A549 (cell line): ENCODE data around the gene PSME3. TPM values are rescaled to one million over a fixed set of nuclear protein-coding genes. Genes with fewer than 3 reads are reported as not detected.

Source experiments
- ATAC-seq, 2 experiments: fragments of 200-7000 bp in 1 of 2; fragments of >200 bp in 1 of 2; cut with Nextera tagmentation in 1 of 2; cut with Tn5 transposase in 1 of 2; 3 replicates each; pipeline versions ENCODE4 v1.8.0 to v1.9.1; 2018 to 2020; ENCODE audit warnings: mild to moderate bottlenecking in 1 of 2, moderate library complexity in 1 of 2
- CTCF ChIA-PET: fragments of 300-600 bp; sonication (Branson Sonifier 250); formaldehyde crosslinking; extraction: SDS; loops from one replicate; lab custom pipeline; 2021; ENCODE audit warnings: antibody characterized with exemption, inconsistent platforms; lab: Yijun Ruan, JAX
- POLR2A ChIA-PET: fragments of 350-600 bp; formaldehyde crosslinking; extraction: SDS; loops from one replicate; lab custom pipeline; 2021; ENCODE audit warnings: antibody characterized with exemption, inconsistent platforms; lab: Yijun Ruan, JAX
- DNase-seq, 2 experiments: peaks; one replicate each; pipeline versions ENCODE4 v3.0.0 to v3.0.0-alpha.2; 2011 to 2016; ENCODE audit warnings: low read depth in 1 of 2, low spot score in 1 of 2
- FAIRE-seq: peaks from 2 replicates; lab custom pipeline; 2011; peaks lifted over from hg19 to GRCh38; lab: Jason Lieb, UNC
- H3K27ac ChIP-seq, 2 experiments: fragments of >200 bp; sonication (Bioruptor Twin); formaldehyde crosslinking; 3 replicates each; pipeline ENCODE4 v1.5.1; 2016 to 2017
- H3K4me1 ChIP-seq: fragments of >200 bp; sonication (Bioruptor Twin); formaldehyde crosslinking; 3 replicates; pipeline ENCODE4 v1.6.1; 2016
- H3K4me2 ChIP-seq: fragments of >200 bp; sonication (Bioruptor Twin); formaldehyde crosslinking; 3 replicates; pipeline ENCODE4 v1.6.1; 2016
- H3K4me3 ChIP-seq: fragments of >200 bp; sonication (Bioruptor Twin); formaldehyde crosslinking; 3 replicates; pipeline ENCODE4 v1.5.1; 2016
- H3K9me3 ChIP-seq: fragments of >200 bp; sonication (Bioruptor Twin); formaldehyde crosslinking; 3 replicates; pipeline ENCODE4 v1.6.1; 2016
- CHD2 ChIP-seq: fragments of 150-350 bp; IDR thresholded peaks from 2 replicates; pipeline ENCODE4 v1.6.1; 2014; ENCODE audit warnings: low read length; ENCODE audit not compliant: partially characterized antibody
- EHF ChIP-seq: fragments of 250-450 bp; sonication (Bioruptor Pico); IDR thresholded peaks from 2 replicates; pipeline ENCODE4 v1.5.0; 2020; ENCODE audit warnings: mild to moderate bottlenecking
- ESRRA ChIP-seq: fragments of 150-350 bp; IDR thresholded peaks from 2 replicates; pipeline ENCODE4 v1.6.1; 2014; ENCODE audit warnings: mild to moderate bottlenecking, low read length, borderline replicate concordance
- FOSB ChIP-seq: fragments of 250-450 bp; sonication (Bioruptor Pico); IDR thresholded peaks from 2 replicates; pipeline ENCODE4 v1.5.0; 2020; ENCODE audit warnings: mild to moderate bottlenecking, moderate library complexity
- JUN ChIP-seq, 2 experiments: fragments of >200 bp; sonication (Bioruptor Twin); formaldehyde crosslinking; IDR thresholded peaks; 2 replicates in 1 of 2; 3 replicates in 1 of 2; pipeline ENCODE4 v1.6.1; 2016 to 2017
- JUNB ChIP-seq: fragments of >200 bp; sonication (Bioruptor Twin); formaldehyde crosslinking; IDR thresholded peaks from 2 replicates; pipeline ENCODE4 v1.6.1; 2016
- KDM5A ChIP-seq: fragments of 200-600 bp; sonication (generic); IDR thresholded peaks from 2 replicates; pipeline ENCODE4 v1.6.1; 2016; ENCODE audit warnings: antibody characterized with exemption, mild to moderate bottlenecking
- MAX ChIP-seq: IDR thresholded peaks from 2 replicates; pipeline ENCODE4 v1.6.1; 2012
- NPAS2 ChIP-seq: fragments of 250-450 bp; sonication (Bioruptor Pico); IDR thresholded peaks from 2 replicates; pipeline ENCODE4 v1.8.0; 2022; ENCODE audit warnings: mild to moderate bottlenecking, moderate library complexity, borderline replicate concordance
- PBX3 ChIP-seq: IDR thresholded peaks from 2 replicates; pipeline ENCODE4 v1.6.1; 2012
- POLR2AphosphoS2 ChIP-seq: conservative IDR thresholded peaks from 2 replicates; pipeline ENCODE4 v1.6.1; 2012; ENCODE audit warnings: low read length, improper control_type of control experiment, inconsistent platforms
- RAD21 ChIP-seq, 2 experiments: fragments of >200 bp in 1 of 2; sonication (Bioruptor Twin) in 1 of 2; formaldehyde crosslinking in 1 of 2; IDR thresholded peaks in 1 of 2; conservative IDR thresholded peaks in 1 of 2; 2 replicates in 1 of 2; 3 replicates in 1 of 2; pipeline ENCODE4 v1.6.1; 2012 to 2018; ENCODE audit warnings: inconsistent platforms in 1 of 2
- RCOR1 ChIP-seq: fragments of 150-350 bp; IDR thresholded peaks from 2 replicates; pipeline ENCODE4 v1.6.1; 2014; ENCODE audit warnings: antibody characterized with exemption, low read length, low read depth
- TFCP2L1 ChIP-seq: fragments of 250-450 bp; sonication (Bioruptor Pico); IDR thresholded peaks from 2 replicates; pipeline ENCODE4 v1.5.0; 2021; ENCODE audit warnings: mild to moderate bottlenecking
- TP53 ChIP-seq: fragments of 250-450 bp; sonication (Bioruptor Pico); IDR thresholded peaks from 2 replicates; pipeline ENCODE4 v1.5.0; 2021; ENCODE audit warnings: mild to moderate bottlenecking, moderate library complexity
- ZNF302 ChIP-seq: fragments of 250-450 bp; sonication (Bioruptor Pico); IDR thresholded peaks from 2 replicates; pipeline ENCODE4 v1.9.0; 2021; ENCODE audit warnings: inconsistent platforms, mild to moderate bottlenecking, moderate library complexity
- WGBS: methylation state at CpG from one replicate; pipeline ENCODE4 v1.1.6; 2017; ENCODE audit errors: missing lambda C conversion rate; 5-methylcytosine and 5-hydroxymethylcytosine counted together
- polyA plus RNA-seq, 4 experiments: library from polyadenylated mRNA; depleted of rRNA in 3 of 4; stranded (reverse); fragments of >200 nt; fragmentation: RNase III in 1 of 4; extraction: RNeasy Plus Mini Kit Qiagen cat#74134 plus additional on column Dnase treatment in 1 of 4; gene quantifications; 2 replicates in 3 of 4; 3 replicates in 1 of 4; pipeline ENCODE4 v1.2.3, GENCODE V29; 2011 to 2017
- TF ChIP-seq, protein P1 (sequence below): fragments of 200-600 bp; sonication (generic); IDR thresholded peaks from 2 replicates; pipeline ENCODE4 v1.6.1; 2016; ENCODE audit warnings: antibody characterized with exemption, mild to moderate bottlenecking, moderate library complexity
- TF ChIP-seq, protein P2 (sequence below): fragments of 150-350 bp; IDR thresholded peaks from 2 replicates; pipeline ENCODE4 v1.6.1; 2014; ENCODE audit warnings: low read depth, mild to moderate bottlenecking, low read length
- TF ChIP-seq, protein P3 (sequence below): fragments of >200 bp; sonication (Bioruptor Twin); formaldehyde crosslinking; IDR thresholded peaks from 3 replicates; pipeline ENCODE4 v1.6.1; 2016

The PSME3 gene
- polyA plus RNA-seq, 2 of the 4 experiments (the other 2 are of a cell fraction), result 223 to 257 TPM

GRCh38 chr17:42795061-42795460 lies 38.1 kb upstream of the PSME3 start (continued):
- TF ChIP-seq, protein P1, sequence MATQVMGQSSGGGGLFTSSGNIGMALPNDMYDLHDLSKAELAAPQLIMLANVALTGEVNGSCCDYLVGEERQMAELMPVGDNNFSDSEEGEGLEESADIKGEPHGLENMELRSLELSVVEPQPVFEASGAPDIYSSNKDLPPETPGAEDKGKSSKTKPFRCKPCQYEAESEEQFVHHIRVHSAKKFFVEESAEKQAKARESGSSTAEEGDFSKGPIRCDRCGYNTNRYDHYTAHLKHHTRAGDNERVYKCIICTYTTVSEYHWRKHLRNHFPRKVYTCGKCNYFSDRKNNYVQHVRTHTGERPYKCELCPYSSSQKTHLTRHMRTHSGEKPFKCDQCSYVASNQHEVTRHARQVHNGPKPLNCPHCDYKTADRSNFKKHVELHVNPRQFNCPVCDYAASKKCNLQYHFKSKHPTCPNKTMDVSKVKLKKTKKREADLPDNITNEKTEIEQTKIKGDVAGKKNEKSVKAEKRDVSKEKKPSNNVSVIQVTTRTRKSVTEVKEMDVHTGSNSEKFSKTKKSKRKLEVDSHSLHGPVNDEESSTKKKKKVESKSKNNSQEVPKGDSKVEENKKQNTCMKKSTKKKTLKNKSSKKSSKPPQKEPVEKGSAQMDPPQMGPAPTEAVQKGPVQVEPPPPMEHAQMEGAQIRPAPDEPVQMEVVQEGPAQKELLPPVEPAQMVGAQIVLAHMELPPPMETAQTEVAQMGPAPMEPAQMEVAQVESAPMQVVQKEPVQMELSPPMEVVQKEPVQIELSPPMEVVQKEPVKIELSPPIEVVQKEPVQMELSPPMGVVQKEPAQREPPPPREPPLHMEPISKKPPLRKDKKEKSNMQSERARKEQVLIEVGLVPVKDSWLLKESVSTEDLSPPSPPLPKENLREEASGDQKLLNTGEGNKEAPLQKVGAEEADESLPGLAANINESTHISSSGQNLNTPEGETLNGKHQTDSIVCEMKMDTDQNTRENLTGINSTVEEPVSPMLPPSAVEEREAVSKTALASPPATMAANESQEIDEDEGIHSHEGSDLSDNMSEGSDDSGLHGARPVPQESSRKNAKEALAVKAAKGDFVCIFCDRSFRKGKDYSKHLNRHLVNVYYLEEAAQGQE, result no peak
- TF ChIP-seq RCOR1 (no peak), ESRRA (no peak)
- TF ChIP-seq, protein P2, sequence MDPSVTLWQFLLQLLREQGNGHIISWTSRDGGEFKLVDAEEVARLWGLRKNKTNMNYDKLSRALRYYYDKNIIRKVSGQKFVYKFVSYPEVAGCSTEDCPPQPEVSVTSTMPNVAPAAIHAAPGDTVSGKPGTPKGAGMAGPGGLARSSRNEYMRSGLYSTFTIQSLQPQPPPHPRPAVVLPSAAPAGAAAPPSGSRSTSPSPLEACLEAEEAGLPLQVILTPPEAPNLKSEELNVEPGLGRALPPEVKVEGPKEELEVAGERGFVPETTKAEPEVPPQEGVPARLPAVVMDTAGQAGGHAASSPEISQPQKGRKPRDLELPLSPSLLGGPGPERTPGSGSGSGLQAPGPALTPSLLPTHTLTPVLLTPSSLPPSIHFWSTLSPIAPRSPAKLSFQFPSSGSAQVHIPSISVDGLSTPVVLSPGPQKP, result no peak

- H3K27ac ChIP-seq, result no peak overlapping the region
- FAIRE-seq (no peak), ATAC-seq (no peak), DNase-seq (no peak)
- no peak overlapping the region for H3K4me3 ChIP-seq
- CTCF ChIA-PET, result interaction anchor here (1.2 to 24.6 kb wide), 4 partner anchors 24 to 217 kb away, joined by 3 to 336 read pairs (median 4); partner anchors contain the start of genes BECN1 and PSMC3IP
- peaks cover 18% of the 10 kb centered on the region for H3K4me1 ChIP-seq
- no peak for TF ChIP-seq RAD21 (conservative IDR thresholded peaks at IDR 0.05 in 1 of 2, IDR thresholded peaks at IDR 0.05 in 1 of 2)
- no peak for TF ChIP-seq JUN (IDR thresholded peaks at IDR 0.05)
- TF ChIP-seq ZNF302 (CRISPR knock-in tag), result no peak
- TF ChIP-seq RCOR1, result no peak
- no peak for TF ChIP-seq CHD2
- no peak for TF ChIP-seq POLR2AphosphoS2
- no peak for TF ChIP-seq MAX
- no peak for TF ChIP-seq TP53 (CRISPR knock-in tag)
- TF ChIP-seq, protein P3, sequence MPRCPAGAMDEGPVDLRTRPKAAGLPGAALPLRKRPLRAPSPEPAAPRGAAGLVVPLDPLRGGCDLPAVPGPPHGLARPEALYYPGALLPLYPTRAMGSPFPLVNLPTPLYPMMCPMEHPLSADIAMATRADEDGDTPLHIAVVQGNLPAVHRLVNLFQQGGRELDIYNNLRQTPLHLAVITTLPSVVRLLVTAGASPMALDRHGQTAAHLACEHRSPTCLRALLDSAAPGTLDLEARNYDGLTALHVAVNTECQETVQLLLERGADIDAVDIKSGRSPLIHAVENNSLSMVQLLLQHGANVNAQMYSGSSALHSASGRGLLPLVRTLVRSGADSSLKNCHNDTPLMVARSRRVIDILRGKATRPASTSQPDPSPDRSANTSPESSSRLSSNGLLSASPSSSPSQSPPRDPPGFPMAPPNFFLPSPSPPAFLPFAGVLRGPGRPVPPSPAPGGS, result no peak
- TF ChIP-seq TFCP2L1 (CRISPR knock-in tag), result no peak
- no peak for TF ChIP-seq JUNB
- TF ChIP-seq FOSB (CRISPR knock-in tag), result no peak
- TF ChIP-seq PBX3, result no peak
- no peak for TF ChIP-seq KDM5A
- TF ChIP-seq NPAS2 (CRISPR knock-in tag), result no peak
- no peak for TF ChIP-seq EHF (CRISPR knock-in tag)
- H3K9me3 ChIP-seq, result no peaks in the 10 kb centered on the region
- POLR2A ChIA-PET, result interaction anchor here (1.8 kb wide), 1 partner anchor 22 kb away, joined by 6 read pairs; the partner anchor contains the start of gene VPS25
- H3K4me2 ChIP-seq, result no peak overlapping the region
- WGBS, result 89% methylated on average over 10 of the region's 10 CpGs
Measured at GRCh38 chr17:42795465-42795864, 37.7 kb upstream of the PSME3 start.
